Endometrial microvascular endothelial cells (primary cell): ENCODE measurements around the gene HOXA1. TPM values are rescaled to one million over a fixed set of nuclear protein-coding genes. Genes with fewer than 3 reads are reported as not detected.
"Not testable (repeated sequence)": the region's sequence is repeated elsewhere in the genome, so short reads cannot be mapped to it uniquely, and the experiment has no call there.

Experiments used
- in situ Hi-C: cut with HindIII; loops from 2 replicates; pipeline ENCODE4 v1.10.0; 2017; ENCODE audit warnings: low sequenced_read_pairs, low pct_unique_long_range_greater_than_20kb; ENCODE audit errors: inconsistent ontology term
- total RNA-seq: library from RNA; depleted of rRNA; stranded (reverse); fragments of >200 nt; gene quantifications from one replicate; pipeline ENCODE4 v1.2.3, GENCODE V29; 2015; ENCODE audit errors: inconsistent ontology term

The HOXA1 gene
- total RNA-seq, 1 donor from 2014 or later = 0.65 TPM

- in situ Hi-C loops = no loop called here
Measured at GRCh38 chr7:27079234-27079975, 16.4 kb downstream of the HOXA1 start.

GRCh38 chr7:27078616-27079233 is 17.1 kb downstream of the HOXA1 start:
- in situ Hi-C loops = no loop called here

- in situ Hi-C loops = no loop called here
Measured at GRCh38 chr7:27073076-27073475, 22.7 kb downstream of the HOXA1 start.

- in situ Hi-C loops = no loop called here
Measured at GRCh38 chr7:27071622-27072390, 24.0 kb downstream of the HOXA1 start.

- in situ Hi-C loops = no loop called here
Measured at GRCh38 chr7:27068259-27068658, 27.5 kb downstream of the HOXA1 start.

GRCh38 chr7:27066148-27066547 is 29.7 kb downstream of the HOXA1 start:
- in situ Hi-C loops = no loop called here

GRCh38 chr7:27065709-27066108 is 30.1 kb downstream of the HOXA1 start:
- in situ Hi-C loops = no loop called here

GRCh38 chr7:27064661-27065060 is 31.1 kb downstream of the HOXA1 start:
- in situ Hi-C loops = no loop called here

GRCh38 chr7:27064159-27064558 is 31.6 kb downstream of the HOXA1 start:
- in situ Hi-C loops = no loop called here

- in situ Hi-C loops = no loop called here
Measured at GRCh38 chr7:27062946-27063345, 32.9 kb downstream of the HOXA1 start.

- in situ Hi-C loops = no loop called here
Measured at GRCh38 chr7:27053153-27053552, 42.6 kb downstream of the HOXA1 start.

- in situ Hi-C loops = no loop called here
Measured at GRCh38 chr7:27051451-27051850, 44.3 kb downstream of the HOXA1 start.

- in situ Hi-C loops = no loop called here
Measured at GRCh38 chr7:27048438-27048837, 47.4 kb downstream of the HOXA1 start.

- in situ Hi-C loops = no loop called here
Measured at GRCh38 chr7:27046854-27047549, 48.8 kb downstream of the HOXA1 start.

- in situ Hi-C loops = not testable (repeated sequence)
Measured at GRCh38 chr7:27045972-27046371, 49.8 kb downstream of the HOXA1 start.

- in situ Hi-C loops = not testable (repeated sequence)
Measured at GRCh38 chr7:27045066-27045465, 50.7 kb downstream of the HOXA1 start.
